H9 (cell line): ENCODE results near the gene CALML4. TPM values are rescaled to one million over a fixed set of nuclear protein-coding genes. Genes with fewer than 3 reads are reported as not detected.

Source experiments
- DNase-seq: peaks from one replicate; pipeline ENCODE4 v3.0.0-alpha.2; 2017
- H2AFZ ChIP-seq: one replicate; pipeline ENCODE4 v1.6.1; 2013; ENCODE audit warnings: mild to moderate bottlenecking, low read length, control low read depth, moderate library complexity
- H2AK5ac ChIP-seq: 2 replicates; pipeline ENCODE4 v1.6.1; 2013; ENCODE audit warnings: low read length, control low read depth, mixed read lengths; ENCODE audit not compliant: insufficient read length
- H2BK120ac ChIP-seq: one replicate; pipeline ENCODE4 v1.6.1; 2013; ENCODE audit warnings: low read depth, mild to moderate bottlenecking, low read length, control low read depth, inconsistent platforms; ENCODE audit not compliant: poor library complexity, severe bottlenecking
- H2BK12ac ChIP-seq: 2 replicates; pipeline ENCODE4 v1.6.1; 2013; ENCODE audit warnings: low read length, control low read depth, mixed read lengths, low read depth; ENCODE audit not compliant: insufficient read length
- H2BK15ac ChIP-seq: 2 replicates; pipeline ENCODE4 v1.6.1; 2013; ENCODE audit warnings: low read depth, low read length, control low read depth
- H2BK20ac ChIP-seq: one replicate; pipeline ENCODE4 v1.6.1; 2013; ENCODE audit warnings: low read depth, mild to moderate bottlenecking, low read length, control low read depth, inconsistent platforms; ENCODE audit not compliant: poor library complexity, severe bottlenecking
- H2BK5ac ChIP-seq: 2 replicates; pipeline ENCODE4 v1.6.1; 2013; ENCODE audit warnings: low read length, control low read depth, mixed read lengths; ENCODE audit not compliant: insufficient read length
- H3K14ac ChIP-seq: 2 replicates; pipeline ENCODE4 v1.6.1; 2013; ENCODE audit warnings: low read length, control low read depth; ENCODE audit not compliant: insufficient read depth
- H3K18ac ChIP-seq: 2 replicates; pipeline ENCODE4 v1.6.1; 2013; ENCODE audit warnings: low read depth, mild to moderate bottlenecking, mixed read lengths, low read length, control low read depth; ENCODE audit not compliant: insufficient read length
- H3K23ac ChIP-seq: 2 replicates; pipeline ENCODE4 v1.6.1; 2013; ENCODE audit warnings: low read length, control low read depth, mixed read lengths, low read depth; ENCODE audit not compliant: insufficient read length
- H3K23me2 ChIP-seq: 2 replicates; pipeline ENCODE4 v1.6.1; 2013; ENCODE audit warnings: low read depth, mild to moderate bottlenecking, mixed read lengths, low read length, control low read depth; ENCODE audit not compliant: insufficient read length, poor library complexity, severe bottlenecking
- H3K27ac ChIP-seq: 2 replicates; pipeline ENCODE4 v1.5.1; 2013; ENCODE audit warnings: low read length, control low read depth, mixed read lengths, low read depth; ENCODE audit not compliant: insufficient read length
- H3K27me3 ChIP-seq: 2 replicates; pipeline ENCODE4 v1.6.1; 2013; ENCODE audit warnings: low read length, control low read depth, inconsistent platforms; ENCODE audit not compliant: insufficient read depth
- H3K4ac ChIP-seq: 2 replicates; pipeline ENCODE4 v1.6.1; 2013; ENCODE audit warnings: low read depth, mild to moderate bottlenecking, control low read depth, inconsistent platforms, low read length, moderate library complexity
- H3K4me1 ChIP-seq: 2 replicates; pipeline ENCODE4 v1.6.1; 2013; ENCODE audit warnings: low read length, control low read depth, inconsistent platforms; ENCODE audit not compliant: insufficient read depth
- H3K4me2 ChIP-seq: 2 replicates; pipeline ENCODE4 v1.6.1; 2013; ENCODE audit warnings: low read length, control low read depth, mixed read lengths; ENCODE audit not compliant: insufficient read length, insufficient read depth
- H3K56ac ChIP-seq: 2 replicates; pipeline ENCODE4 v1.6.1; 2013; ENCODE audit warnings: low read depth, mild to moderate bottlenecking, mixed read lengths, low read length, control low read depth; ENCODE audit not compliant: insufficient read length
- H3K79me1 ChIP-seq: 2 replicates; pipeline ENCODE4 v1.6.1; 2013; ENCODE audit warnings: low read depth, mild to moderate bottlenecking, moderate library complexity, low read length, control low read depth, inconsistent platforms; ENCODE audit not compliant: insufficient read depth, poor library complexity, severe bottlenecking
- H3K79me2 ChIP-seq: 2 replicates; pipeline ENCODE4 v1.6.1; 2013; ENCODE audit warnings: low read length, control low read depth, inconsistent platforms; ENCODE audit not compliant: insufficient read depth
- H3K9ac ChIP-seq: 2 replicates; pipeline ENCODE4 v1.6.1; 2013; ENCODE audit warnings: low read length, control low read depth, mixed read lengths; ENCODE audit not compliant: insufficient read length; ENCODE audit errors: extremely low read depth
- H3K9me3 ChIP-seq: one replicate; pipeline ENCODE4 v1.6.1; 2013; ENCODE audit warnings: low read depth, low read length, inconsistent platforms; ENCODE audit not compliant: control insufficient read depth
- H3T11ph ChIP-seq: one replicate; pipeline ENCODE4 v1.6.1; 2013; ENCODE audit warnings: mild to moderate bottlenecking, low read length, control low read depth, inconsistent platforms
- H4K20me1 ChIP-seq: one replicate; pipeline ENCODE4 v1.6.1; 2013; ENCODE audit not compliant: control insufficient read depth, insufficient read length, insufficient read depth
- H4K5ac ChIP-seq: 2 replicates; pipeline ENCODE4 v1.6.1; 2013; ENCODE audit warnings: low read depth, mild to moderate bottlenecking, mixed read lengths, low read length, control low read depth; ENCODE audit not compliant: insufficient read length
- H4K8ac ChIP-seq: replicated peaks from 2 replicates; pipeline ENCODE4 v1.6.1; 2013; ENCODE audit warnings: low read length, control low read depth, mixed read lengths, low read depth; ENCODE audit not compliant: insufficient read length
- H4K91ac ChIP-seq: 2 replicates; pipeline ENCODE4 v1.6.1; 2013; ENCODE audit warnings: low read depth, mild to moderate bottlenecking, moderate library complexity, mixed read lengths, low read length, control low read depth; ENCODE audit not compliant: insufficient read length
- H3K27ac Mint-ChIP-seq, 3 experiments: 2 replicates in 2 of 3; 3 replicates in 1 of 3; pipeline ENCODE4 v1.8.0; 2020 to 2021; ENCODE audit warnings: mixed read lengths in 3 of 3, mild to moderate bottlenecking in 1 of 3, moderate library complexity in 1 of 3
- H3K27me3 Mint-ChIP-seq: 2 replicates; pipeline ENCODE4 v1.8.0; 2021; ENCODE audit warnings: low read depth, mild to moderate bottlenecking, moderate library complexity, mixed read lengths
- H3K36me3 Mint-ChIP-seq, 3 experiments: 2 replicates in 2 of 3; 3 replicates in 1 of 3; pipeline ENCODE4 v1.8.0; 2020 to 2021; ENCODE audit warnings: low read depth in 3 of 3, mixed read lengths in 3 of 3; ENCODE audit not compliant: insufficient read depth in 1 of 3
- H3K4me1 Mint-ChIP-seq, 2 experiments: 2 replicates each; pipeline ENCODE4 v1.8.0; 2020; ENCODE audit warnings: mixed read lengths in 2 of 2
- H3K4me3 Mint-ChIP-seq, 2 experiments: 2 replicates in 1 of 2; 3 replicates in 1 of 2; pipeline ENCODE4 v1.8.0; 2020 to 2021; ENCODE audit warnings: mild to moderate bottlenecking in 2 of 2, mixed read lengths in 2 of 2, moderate library complexity in 1 of 2
- H3K9me3 Mint-ChIP-seq, 2 experiments: 2 replicates in 1 of 2; 3 replicates in 1 of 2; pipeline ENCODE4 v1.8.0; 2020; ENCODE audit warnings: mild to moderate bottlenecking in 2 of 2, mixed read lengths in 2 of 2, moderate library complexity in 1 of 2
- WGBS: extraction: QIAGEN DNeasy Blood & Tissue Kit; methylation state at CpG from one replicate; pipeline ENCODE4 v1.1.7; 2013; ENCODE audit warnings: missing lambda C conversion rate, low lambda C conversion rate, mixed read lengths; ENCODE audit not compliant: insufficient read length; ENCODE audit errors: extremely low coverage; 5-methylcytosine and 5-hydroxymethylcytosine counted together
- total RNA-seq: library from RNA; stranded (reverse); gene quantifications from 2 replicates; pipeline ENCODE4 v1.2.1, GENCODE V29; 2021
- TF ChIP-seq, protein P1 (sequence below): fragments of 200-600 bp; sonication (generic); conservative IDR thresholded peaks from 3 replicates; pipeline ENCODE4 v1.8.0; 2021; ENCODE audit warnings: antibody characterized with exemption, mild to moderate bottlenecking

The CALML4 gene
- total RNA-seq, 1 experiment from 2014 or later: 11.8 TPM

DNA sequence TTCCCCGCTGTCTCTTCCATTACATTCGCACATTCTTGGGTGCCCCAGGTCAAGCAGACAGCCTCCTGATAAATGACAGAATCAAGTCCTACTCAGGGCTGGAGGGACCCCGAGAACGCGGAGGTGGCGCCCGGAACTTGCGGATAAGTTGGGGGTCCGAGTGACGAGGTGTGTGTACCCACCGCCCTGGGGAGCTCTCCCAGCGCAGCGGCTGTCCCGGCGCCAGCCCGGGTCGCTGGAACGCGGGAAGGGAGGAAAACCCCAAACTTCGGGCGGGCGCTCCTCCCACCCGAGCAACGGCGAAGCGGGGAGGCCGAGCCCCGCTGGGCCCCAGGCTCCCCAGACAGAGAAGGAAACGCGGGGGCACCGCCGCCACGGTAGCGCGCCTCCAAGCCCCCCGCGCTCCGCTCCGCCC is 23.8 kb upstream of the CALML4 start:
- Histone ChIP-seq H2BK120ac (no peak overlapping the region), H3K23me2 (peaks cover 16% of the 10 kb centered on the region), H3K4me1 (peaks cover 12% of the 10 kb centered on the region; the same call in 1 of the 2 replicates), H3K4ac (no peak overlapping the region; the same call in 1 of the 2 replicates), H3K18ac (peak overlapping the region; percentile 93), H3K9ac (peak overlapping the region; percentile 81), H4K91ac (no peak overlapping the region), H3K27me3 (no peaks in the 10 kb centered on the region), H3K23ac (no peak overlapping the region), H2BK20ac (no peak overlapping the region), H3K56ac (no peak overlapping the region), H4K8ac (no peak overlapping the region), H2AK5ac (no peak overlapping the region), H3K27ac (no peak overlapping the region), H3K79me2 (peaks cover 21% of the 10 kb centered on the region; the same call in 1 of the 2 replicates), H2AFZ (no peak overlapping the region), H4K5ac (peak overlapping the region; percentile 6), H3K79me1 (peaks cover 5% of the 10 kb centered on the region), H3K14ac (peak overlapping the region; percentile 88), H3K9me3 (no peaks in the 10 kb centered on the region), H4K20me1 (no peaks in the 10 kb centered on the region), H3K4me2 (peak overlapping the region; percentile 98), H2BK12ac (no peak overlapping the region), H3T11ph (no peak overlapping the region), H2BK15ac (no peak overlapping the region), H2BK5ac (no peak overlapping the region)
- Mint-ChIP-seq H3K9me3 (peaks cover 0 to 6% of the 10 kb centered on the region in 2 experiments; a peak in 2 of 5 replicates), H3K4me1 (peaks cover 35 to 40% of the 10 kb centered on the region in 2 experiments), H3K36me3 (peaks cover 5 to 16% (median 8%) of the 10 kb centered on the region in 3 experiments), H3K27ac (peak overlapping the region in 2 of 3 experiments; percentile 65 to 85; a peak in 4 of 7 replicates), H3K4me3 (peak overlapping the region; percentile 82 to 90), H3K27me3 (peaks cover 16% of the 10 kb centered on the region)
- no peak for DNase-seq
- whole genome bisulfite sequencing: no CpG with 5 or more reads among the region's 39 CpGs
- TF ChIP-seq, protein P1, sequence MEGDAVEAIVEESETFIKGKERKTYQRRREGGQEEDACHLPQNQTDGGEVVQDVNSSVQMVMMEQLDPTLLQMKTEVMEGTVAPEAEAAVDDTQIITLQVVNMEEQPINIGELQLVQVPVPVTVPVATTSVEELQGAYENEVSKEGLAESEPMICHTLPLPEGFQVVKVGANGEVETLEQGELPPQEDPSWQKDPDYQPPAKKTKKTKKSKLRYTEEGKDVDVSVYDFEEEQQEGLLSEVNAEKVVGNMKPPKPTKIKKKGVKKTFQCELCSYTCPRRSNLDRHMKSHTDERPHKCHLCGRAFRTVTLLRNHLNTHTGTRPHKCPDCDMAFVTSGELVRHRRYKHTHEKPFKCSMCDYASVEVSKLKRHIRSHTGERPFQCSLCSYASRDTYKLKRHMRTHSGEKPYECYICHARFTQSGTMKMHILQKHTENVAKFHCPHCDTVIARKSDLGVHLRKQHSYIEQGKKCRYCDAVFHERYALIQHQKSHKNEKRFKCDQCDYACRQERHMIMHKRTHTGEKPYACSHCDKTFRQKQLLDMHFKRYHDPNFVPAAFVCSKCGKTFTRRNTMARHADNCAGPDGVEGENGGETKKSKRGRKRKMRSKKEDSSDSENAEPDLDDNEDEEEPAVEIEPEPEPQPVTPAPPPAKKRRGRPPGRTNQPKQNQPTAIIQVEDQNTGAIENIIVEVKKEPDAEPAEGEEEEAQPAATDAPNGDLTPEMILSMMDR: no peak
